ENCODE measurements around the gene IFNG-AS1.

The IFNG-AS1 gene

GRCh38 chr12:68048648-68049297, 59.5 kb downstream of the IFNG-AS1 start:
- FAIRE-seq (no peak), DNase-seq (ENCODE audit: insufficient read length, low spot score) (no peak)
- TF ChIP-seq, protein P1, sequence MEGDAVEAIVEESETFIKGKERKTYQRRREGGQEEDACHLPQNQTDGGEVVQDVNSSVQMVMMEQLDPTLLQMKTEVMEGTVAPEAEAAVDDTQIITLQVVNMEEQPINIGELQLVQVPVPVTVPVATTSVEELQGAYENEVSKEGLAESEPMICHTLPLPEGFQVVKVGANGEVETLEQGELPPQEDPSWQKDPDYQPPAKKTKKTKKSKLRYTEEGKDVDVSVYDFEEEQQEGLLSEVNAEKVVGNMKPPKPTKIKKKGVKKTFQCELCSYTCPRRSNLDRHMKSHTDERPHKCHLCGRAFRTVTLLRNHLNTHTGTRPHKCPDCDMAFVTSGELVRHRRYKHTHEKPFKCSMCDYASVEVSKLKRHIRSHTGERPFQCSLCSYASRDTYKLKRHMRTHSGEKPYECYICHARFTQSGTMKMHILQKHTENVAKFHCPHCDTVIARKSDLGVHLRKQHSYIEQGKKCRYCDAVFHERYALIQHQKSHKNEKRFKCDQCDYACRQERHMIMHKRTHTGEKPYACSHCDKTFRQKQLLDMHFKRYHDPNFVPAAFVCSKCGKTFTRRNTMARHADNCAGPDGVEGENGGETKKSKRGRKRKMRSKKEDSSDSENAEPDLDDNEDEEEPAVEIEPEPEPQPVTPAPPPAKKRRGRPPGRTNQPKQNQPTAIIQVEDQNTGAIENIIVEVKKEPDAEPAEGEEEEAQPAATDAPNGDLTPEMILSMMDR (IDR thresholded peaks at IDR 0.05; ENCODE audit: insufficient read depth, missing control alignments): no peak

GRCh38 chr12:68056300-68056699, 67.1 kb downstream of the IFNG-AS1 start:
- DNase-seq (ENCODE audit: insufficient read length, low spot score) (no peak), FAIRE-seq (no peak)
- TF ChIP-seq, protein P1 (IDR thresholded peaks at IDR 0.05; ENCODE audit: insufficient read depth, missing control alignments): no peak

DNA sequence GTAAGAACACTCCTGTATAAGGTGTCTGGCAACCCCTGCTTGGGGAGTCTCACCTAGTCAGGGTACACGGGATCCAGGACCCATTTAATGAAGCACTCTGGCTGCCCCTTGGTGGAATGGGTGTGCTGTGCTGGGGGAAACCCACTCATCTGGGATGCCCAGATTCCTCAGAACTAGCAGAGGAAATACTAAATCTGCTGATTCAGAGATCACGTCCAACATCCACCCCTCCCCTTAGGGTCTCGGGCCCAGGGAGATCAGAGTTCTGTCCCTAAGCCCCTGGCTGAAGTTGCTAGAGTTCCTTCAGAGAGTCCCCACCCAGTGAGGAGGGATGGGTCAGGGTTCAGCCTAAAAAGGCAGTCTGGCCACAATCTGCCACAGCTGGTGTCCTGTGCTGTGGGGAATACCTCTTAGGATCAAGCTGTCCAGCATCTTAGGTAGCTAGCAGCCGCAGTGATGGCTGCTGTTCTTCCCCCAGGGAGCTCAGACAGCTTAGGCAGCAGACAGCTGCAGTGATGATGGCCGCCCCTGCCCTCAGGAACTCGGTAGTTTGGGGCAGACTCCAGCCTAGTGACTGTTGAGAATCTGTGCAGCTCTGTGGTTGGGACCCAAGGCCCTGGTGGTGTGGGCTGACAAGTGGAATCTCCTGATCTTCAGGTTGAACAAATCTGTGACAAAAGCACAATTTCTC, 74.8 kb downstream of the IFNG-AS1 start:
- TF ChIP-seq, protein P1 (IDR thresholded peaks at IDR 0.05; ENCODE audit: insufficient read depth, missing control alignments): no peak
- DNase-seq (ENCODE audit: insufficient read length, low spot score) (no peak), FAIRE-seq (no peak)

DNA sequence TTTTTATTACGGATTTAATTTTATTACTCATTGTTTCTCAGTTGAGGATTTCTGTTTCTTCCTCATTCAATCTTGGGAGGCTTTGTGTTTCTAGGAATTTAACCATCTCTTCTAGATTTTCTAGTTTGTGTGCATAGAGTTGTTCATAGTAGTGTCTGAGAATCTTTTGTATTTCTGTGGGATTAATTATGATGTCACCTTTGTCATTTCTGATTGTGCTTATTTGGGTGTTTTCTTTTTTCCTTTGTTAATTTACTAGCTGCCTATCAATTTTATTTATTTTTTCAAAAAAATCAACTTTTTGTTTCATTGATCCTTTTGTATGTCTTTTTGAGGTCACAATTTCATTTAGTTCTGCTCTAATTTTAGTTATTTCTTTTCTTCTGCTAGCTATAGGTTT, 75.9 kb downstream of the IFNG-AS1 start:
- FAIRE-seq: no peak
- DNase-seq (ENCODE audit: insufficient read length, low spot score): no peak
- TF ChIP-seq, protein P1 (IDR thresholded peaks at IDR 0.05; ENCODE audit: insufficient read depth, missing control alignments): no peak

GRCh38 chr12:68065687-68066086, 76.4 kb downstream of the IFNG-AS1 start:
- TF ChIP-seq, protein P1 (IDR thresholded peaks at IDR 0.05; ENCODE audit: insufficient read depth, missing control alignments): no peak
- DNase-seq (ENCODE audit: insufficient read length, low spot score): no peak
- FAIRE-seq: no peak

- no peak for DNase-seq (ENCODE audit: insufficient read length, low spot score)
- TF ChIP-seq, protein P1 (IDR thresholded peaks at IDR 0.05; ENCODE audit: insufficient read depth, missing control alignments): peak; percentile 21
- FAIRE-seq: no peak
Observed at GRCh38 chr12:68067762-68068376, 78.6 kb downstream of the IFNG-AS1 start.

GRCh38 chr12:68069275-68069674, 80.0 kb downstream of the IFNG-AS1 start:
- FAIRE-seq: no peak
- no peak for DNase-seq (ENCODE audit: insufficient read length, low spot score)
- TF ChIP-seq, protein P1 (IDR thresholded peaks at IDR 0.05; ENCODE audit: insufficient read depth, missing control alignments): no peak

Data from D721Med (cell line).